Heart right ventricle (tissue), 16 donors: ENCODE data around the gene TNNT1. TPM values are rescaled to one million over a fixed set of nuclear protein-coding genes. Genes with fewer than 3 reads are reported as not detected.

ENCODE experiments used
- ATAC-seq, 8 donors: fragments of 200-7000 bp; cut with Tn5 transposase; one replicate each; pipeline ENCODE4 v1.9.1; 2020; ENCODE audit warnings: mild to moderate bottlenecking in 8 of 8, moderate library complexity in 8 of 8, moderate number of reproducible peaks in 1 of 8
- DNase-seq, 2 donors: peaks; one replicate each; pipeline ENCODE4 v3.0.0-alpha.2; 2020
- H3K27ac ChIP-seq, 10 donors: fragments of 200-600 bp; sonication (generic) in 2 of 10; one replicate each; pipeline versions ENCODE4 v1.5.0 to v1.8.0; 2020 to 2022; ENCODE audit warnings: mild to moderate bottlenecking in 3 of 10
- H3K27me3 ChIP-seq, 7 donors: fragments of 200-600 bp; one replicate each; pipeline ENCODE4 v1.8.0; 2021 to 2022; ENCODE audit warnings: mild to moderate bottlenecking in 2 of 7
- H3K36me3 ChIP-seq, 9 donors: fragments of 200-600 bp; sonication (generic) in 1 of 9; one replicate each; pipeline versions ENCODE4 v1.5.0 to v1.8.0; 2020 to 2022; ENCODE audit warnings: mild to moderate bottlenecking in 2 of 9
- H3K4me1 ChIP-seq, 9 donors: fragments of 200-600 bp; sonication (generic) in 1 of 9; one replicate each; pipeline versions ENCODE4 v1.5.0 to v1.8.0; 2020 to 2022; ENCODE audit warnings: mild to moderate bottlenecking in 4 of 9
- H3K4me3 ChIP-seq, 10 donors: fragments of 200-600 bp; sonication (generic) in 2 of 10; one replicate each; pipeline versions ENCODE4 v1.5.0 to v1.8.0; 2020 to 2022; ENCODE audit warnings: mild to moderate bottlenecking in 7 of 10, moderate library complexity in 2 of 10
- H3K9me3 ChIP-seq, 11 donors: fragments of 200-600 bp in 10 of 11; sonication (generic) in 2 of 11; one replicate each; pipeline versions ENCODE4 v1.5.0 to v1.8.0; 2013 to 2022; ENCODE audit warnings: mild to moderate bottlenecking in 2 of 11, control low read depth in 1 of 11, moderate library complexity in 1 of 11
- WGBS, 2 donors: extraction: QIAGEN DNeasy Blood & Tissue Kit; methylation state at CpG; one replicate each; pipeline ENCODE4 v1.1.7; 2013; ENCODE audit warnings: inconsistent platforms in 1 of 2; 5-methylcytosine and 5-hydroxymethylcytosine counted together
- intact Hi-C, 10 donors: fragments of 100-400 bp; cut with DNase I; formaldehyde crosslinking; loops; one replicate each; pipeline versions ENCODE4 v1.11.1 to v1.14.2; 2022
- polyA plus RNA-seq, 2 donors: library from polyadenylated mRNA; stranded (reverse); fragments of 200-250 nt; gene quantifications; one replicate each; pipeline ENCODE4 v1.2.3, GENCODE V29; 2013
- total RNA-seq, 10 donors: library from RNA; stranded (reverse); fragmentation: NEBNext Ultra II Directional in 3 of 10; extraction: Animal tissue kit (Norgen Biotek cat#: 25700) in 3 of 10; gene quantifications; one replicate each; pipeline versions ENCODE4 v1.2.1 to v1.2.4, GENCODE V29; 2021 to 2023
- TF ChIP-seq, protein P1 (sequence below), 9 donors: fragments of 200-600 bp; sonication (generic) in 2 of 9; IDR thresholded peaks; one replicate each; pipeline versions ENCODE4 v1.5.0 to v1.8.0; 2021 to 2022; ENCODE audit warnings: antibody characterized with exemption in 9 of 9, mild to moderate bottlenecking in 5 of 9, moderate library complexity in 1 of 9
- donor health status: Arrhythmogenic right ventricular cardiomyopathy.
- donor health status: ischemic (EF 13 %, LVEDD 7.1; RV severe dilation, severe dysfunction).
- donor health status: healthy with polysubstance abuse.
- donor health status: DM: no; HTN: yes; CAD: no.
- donor health status: DM: no; HTN: no; CAD: no.
- donor health status: ischemic (EF 25% LVEDD 6.9; RV normal size, moderate dysfunction).
- donor health status: ischemic (EF 25% LVEDD 5.7; RV mildly dilated, moderate dysfunction).
- donor health status: healthy.
- donor health status: DM: yes; HTN: yes; CAD: no.
- donor health status: Ischemic cardiomyopathy.
- donor health status: ischemic (EF 35%, LVEDD 5.7; RV mildly dilated, moderate dysfunction).
- donor health status: nonischemic (EF 11% LVEDD 7.7; RV severe dilation, severe dysfunction).
- donor health status: DM: yes; HTN: yes; CAD: no.
- donor health status: PGD.
- donor health status: ischemic (EF 29% LVEDD 5.4; RV normal size, mild dysfunction).
- donor health status: nonischemic (EF 23%, LVEDD 6.1; RV moderate dilation, normal function).

The TNNT1 gene
- total and polyA plus RNA-seq, 12 donors = 19.7 to 721 (median 97.1) TPM

DNA sequence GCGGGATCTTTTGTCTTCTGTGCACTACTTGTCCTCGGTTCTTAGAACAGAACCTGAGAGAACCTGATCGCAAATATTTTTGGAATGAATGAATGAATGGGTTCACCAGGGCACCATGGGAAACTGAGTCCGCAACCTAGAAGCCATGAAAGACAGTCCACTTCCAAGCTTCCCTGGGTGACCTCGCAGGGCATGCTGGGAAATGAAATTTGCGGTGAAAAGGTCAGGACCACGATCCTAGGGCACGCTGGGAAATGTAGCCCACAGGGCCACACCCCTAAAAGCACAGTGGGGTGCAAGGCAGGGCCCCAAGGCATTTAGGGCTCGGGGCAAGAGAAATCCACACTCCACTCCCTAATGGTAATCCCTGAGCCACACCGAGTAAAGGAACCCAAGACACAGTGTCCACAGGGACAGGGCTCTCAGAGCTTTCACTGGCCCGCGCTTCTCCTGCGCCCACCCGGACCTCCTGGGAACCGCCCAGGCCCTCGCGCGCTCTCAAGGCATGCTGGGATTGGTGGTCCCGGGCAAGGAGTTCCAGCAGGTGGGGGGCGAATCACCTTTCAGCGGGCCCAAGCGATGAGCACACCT lies 30.5 kb downstream of the TNNT1 start:
- DNase-seq (peak; percentile 52 to 77), ATAC-seq (peak in 7 of 8 donors; percentile 9 to 45 (median 16))
- 15 to 17% methylated on average over 22 of the region's 22 CpGs for WGBS, 2 donors
- peaks cover 17 to 42% (median 35%) of the 10 kb centered on the region in 9 donors for H3K4me1 ChIP-seq
- H3K27ac ChIP-seq = peak overlapping the region in 9 of 10 donors; percentile 51 to 98 (median 89)
- peak overlapping the region in 9 of 10 donors; percentile 52 to 100 (median 88) for H3K4me3 ChIP-seq
- H3K27me3 ChIP-seq = no peaks in the 10 kb centered on the region
- H3K36me3 ChIP-seq = no peaks in the 10 kb centered on the region
- intact Hi-C loops = loop anchor here in 1 of 10 donors (10.0 kb wide), 1 partner anchor 54 kb away; the partner anchor contains the start of gene RDH13
- TF ChIP-seq, protein P1, sequence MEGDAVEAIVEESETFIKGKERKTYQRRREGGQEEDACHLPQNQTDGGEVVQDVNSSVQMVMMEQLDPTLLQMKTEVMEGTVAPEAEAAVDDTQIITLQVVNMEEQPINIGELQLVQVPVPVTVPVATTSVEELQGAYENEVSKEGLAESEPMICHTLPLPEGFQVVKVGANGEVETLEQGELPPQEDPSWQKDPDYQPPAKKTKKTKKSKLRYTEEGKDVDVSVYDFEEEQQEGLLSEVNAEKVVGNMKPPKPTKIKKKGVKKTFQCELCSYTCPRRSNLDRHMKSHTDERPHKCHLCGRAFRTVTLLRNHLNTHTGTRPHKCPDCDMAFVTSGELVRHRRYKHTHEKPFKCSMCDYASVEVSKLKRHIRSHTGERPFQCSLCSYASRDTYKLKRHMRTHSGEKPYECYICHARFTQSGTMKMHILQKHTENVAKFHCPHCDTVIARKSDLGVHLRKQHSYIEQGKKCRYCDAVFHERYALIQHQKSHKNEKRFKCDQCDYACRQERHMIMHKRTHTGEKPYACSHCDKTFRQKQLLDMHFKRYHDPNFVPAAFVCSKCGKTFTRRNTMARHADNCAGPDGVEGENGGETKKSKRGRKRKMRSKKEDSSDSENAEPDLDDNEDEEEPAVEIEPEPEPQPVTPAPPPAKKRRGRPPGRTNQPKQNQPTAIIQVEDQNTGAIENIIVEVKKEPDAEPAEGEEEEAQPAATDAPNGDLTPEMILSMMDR (IDR thresholded peaks at IDR 0.05) = no peak
- no peaks in the 10 kb centered on the region for H3K9me3 ChIP-seq

DNA sequence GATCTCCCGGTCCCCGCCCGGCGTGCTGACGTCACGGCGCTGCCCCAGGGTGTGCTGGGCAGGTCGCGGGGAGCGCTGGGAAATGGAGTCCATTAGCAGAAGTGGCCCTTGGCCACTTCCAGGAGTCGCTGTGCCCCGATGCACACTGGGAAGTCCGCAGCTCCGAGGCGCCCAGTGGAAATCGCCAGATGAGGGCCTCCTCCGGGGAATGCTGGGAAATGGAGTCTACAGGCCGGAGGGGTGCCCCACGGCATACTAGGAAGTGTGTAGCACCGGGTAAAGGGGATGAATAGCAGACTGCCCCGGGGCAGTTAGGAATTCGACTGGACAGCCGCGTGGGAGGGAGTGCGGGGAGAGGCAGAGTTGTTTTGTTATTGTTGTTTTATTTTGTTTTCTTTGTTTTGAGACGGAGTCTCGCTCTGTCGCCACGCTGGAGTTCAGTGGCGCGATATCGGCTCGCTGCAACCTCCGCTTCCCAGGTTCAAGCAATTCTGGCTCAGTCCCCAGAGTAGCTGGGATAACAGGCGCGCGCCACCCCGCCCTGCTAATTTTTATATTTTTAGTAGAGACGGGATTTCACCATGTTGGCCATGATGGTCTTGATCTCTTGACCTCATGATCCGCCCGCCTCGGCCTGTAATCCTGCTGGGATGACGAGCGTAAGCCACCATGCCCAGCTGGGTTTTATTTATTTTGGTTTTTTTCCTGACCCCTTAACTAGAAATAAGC lies 31.2 kb downstream of the TNNT1 start:
- intact Hi-C loops = loop anchor here in 2 of 10 donors (2.0 to 10.0 kb wide), 3 partner anchors 29 to 53 kb away; partner anchors contain the start of gene RDH13 (in 1 of the 2)
- Histone ChIP-seq H3K4me3 (peak overlapping the region; percentile 23 to 100 (median 88)), H3K27ac (peak overlapping the region; percentile 51 to 99 (median 90)), H3K27me3 (no peaks in the 10 kb centered on the region), H3K9me3 (no peaks in the 10 kb centered on the region), H3K4me1 (peaks cover 23 to 48% (median 42%) of the 10 kb centered on the region in 9 donors), H3K36me3 (peaks cover 0 to 3% (median 0%) of the 10 kb centered on the region in 9 donors)
- TF ChIP-seq, protein P1 (IDR thresholded peaks at IDR 0.05) = peak in 1 of 9 donors; percentile 15
- peak; percentile 99 for DNase-seq
- peak; percentile 81 to 91 (median 87) for ATAC-seq
- 0% methylated on average over 44 of the region's 44 CpGs for WGBS, 2 donors

DNA sequence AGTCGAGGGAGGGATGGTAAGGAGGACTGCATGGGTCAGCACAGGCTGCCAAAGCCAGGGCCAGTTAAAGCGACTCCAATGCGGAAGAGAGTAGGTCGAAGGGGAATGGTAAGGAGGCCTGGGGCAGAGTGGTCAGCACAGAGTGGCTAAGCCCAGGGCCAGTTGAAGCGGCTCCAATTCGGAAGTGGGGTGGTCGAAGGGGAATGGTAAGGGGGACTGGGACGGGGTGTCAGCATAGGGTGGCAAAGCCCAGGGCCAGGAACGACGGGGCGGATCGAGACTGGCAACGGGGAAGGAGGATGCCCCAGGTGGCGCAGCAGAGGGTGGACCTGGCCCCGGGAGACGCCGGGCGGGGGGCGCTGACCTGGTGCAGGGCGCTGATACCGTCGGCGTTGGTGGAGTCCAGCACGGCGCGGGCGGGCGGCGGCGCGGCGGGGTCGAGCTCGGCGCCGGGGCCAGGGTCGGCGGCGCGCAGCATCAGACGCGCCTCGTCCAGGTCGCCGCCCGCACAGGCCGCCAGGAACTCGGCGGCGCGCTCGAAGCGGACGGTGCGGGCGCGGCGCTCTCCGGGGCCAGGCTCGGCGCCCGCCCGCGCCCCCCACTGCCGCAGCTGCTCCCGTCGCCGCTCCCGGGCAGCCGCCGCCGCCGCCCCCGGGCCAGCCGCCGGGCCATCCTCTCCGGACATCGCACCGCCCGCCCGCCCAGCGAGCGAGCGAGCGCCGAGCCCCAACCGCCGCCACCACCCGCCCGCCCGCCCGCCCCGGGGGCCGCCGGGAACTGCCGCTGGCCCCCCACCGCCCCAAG lies 31.9 kb downstream of the TNNT1 start, which contains the start of gene PPP1R12C:
TSS of gene PPP1R12C (minus strand) at position 779 of the 804 bp plus-strand sequence. CDS start at position 685, 94 bp downstream.
- peak within 1 kb of the TSS; percentile 86 to 99 (median 96) for H3K27ac ChIP-seq
- H3K4me1 ChIP-seq = peaks cover 30 to 54% (median 50%) of the 10 kb centered on the region in 9 donors
- 1% methylated on average over 37 to 92 of the region's 97 CpGs for WGBS, 2 donors

More for the DNA sequence above, 31.9 kb downstream of the TNNT1 start, which contains the start of gene PPP1R12C:
- TF ChIP-seq, protein P1 (IDR thresholded peaks at IDR 0.05) = no peak
- intact Hi-C loops = loop anchor here in 2 of 10 donors (2.0 to 10.0 kb wide), 3 partner anchors 28 to 52 kb away; partner anchors contain the start of gene RDH13 (in 1 of the 2)
- H3K9me3 ChIP-seq = no peaks in the 10 kb centered on the region
- H3K36me3 ChIP-seq = peaks cover 0 to 11% (median 0%) of the 10 kb centered on the region in 9 donors
- ATAC-seq = no peak
- DNase-seq = peak in 1 of 2 donors; percentile 54
- H3K4me3 ChIP-seq = peak within 1 kb of the TSS; percentile 69 to 100 (median 89)
- H3K27me3 ChIP-seq = no peaks in the 10 kb centered on the region
